H1 (cell line): ENCODE data around the gene RUSC2. TPM values are rescaled to one million over a fixed set of nuclear protein-coding genes. Genes with fewer than 3 reads are reported as not detected.

Experiments used
- FOSL1 ChIP-seq: IDR thresholded peaks from 2 replicates; pipeline ENCODE4 v1.6.1; 2011; ENCODE audit warnings: mild to moderate bottlenecking, low read depth, low read length, moderate library complexity; ENCODE audit not compliant: insufficient read depth
- RXRA ChIP-seq: IDR thresholded peaks from 2 replicates; pipeline ENCODE4 v1.6.1; 2011; ENCODE audit warnings: low read depth, mild to moderate bottlenecking, low read length, moderate library complexity; ENCODE audit not compliant: insufficient read depth
- SIX5 ChIP-seq: IDR thresholded peaks from 2 replicates; pipeline ENCODE4 v1.6.1; 2011; ENCODE audit warnings: mild to moderate bottlenecking, low read depth, low read length
- polyA plus RNA-seq, 7 experiments: library from polyadenylated mRNA; depleted of rRNA in 3 of 7; stranded (reverse) in 5 of 7; unstranded in 2 of 7; fragments of >200 nt in 5 of 7; fragments of 200-250 nt in 2 of 7; gene quantifications; 1 replicate in 5 of 7; 2 replicates in 1 of 7; 4 replicates in 1 of 7; pipeline versions ENCODE4 v1.2.1 to v1.2.3, GENCODE V29; 2011 to 2013; ENCODE audit warnings: missing spikeins in 2 of 7, mixed read lengths in 2 of 7
- total RNA-seq: library from RNA; stranded (reverse); fragmentation: NEBNext Ultra II Directional; extraction: Animal tissue kit (Norgen Biotek cat#: 25700); gene quantifications from 2 replicates; pipeline ENCODE4 v1.2.1, GENCODE V29; 2021

Gene RUSC2
- total and polyA plus RNA-seq, 2 of the 8 experiments (the other 6 are each of a cell fraction or from before 2014, with no cell fraction given), result 4.2 to 7.9 TPM

DNA sequence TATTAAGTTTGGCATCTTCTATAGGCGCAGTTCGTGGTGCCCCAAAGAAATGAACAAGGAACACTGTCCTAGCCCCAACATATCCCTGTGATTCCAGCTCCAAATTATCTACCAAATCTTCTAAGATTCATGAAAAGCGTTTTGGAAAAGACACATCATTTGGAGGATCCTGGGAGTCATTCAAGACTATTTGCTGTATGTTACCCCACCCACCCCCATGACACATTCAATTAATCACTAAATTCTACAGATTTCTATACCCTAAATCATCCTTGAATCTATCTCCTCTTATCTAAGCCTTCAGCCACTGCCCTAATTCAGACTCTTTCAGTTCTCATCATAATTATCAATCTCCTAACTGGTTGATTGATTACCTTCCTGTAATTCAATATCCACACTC is 5.5 kb upstream of the RUSC2 start (continued):
- TF ChIP-seq SIX5 (no peak), RXRA (no peak), FOSL1 (no peak)
